ENCODE measurements around the gene ATP1A3.

GRCh38 chr19:41920882-41921576, 73.0 kb downstream of the ATP1A3 start:
- TF ChIP-seq SIN3A (IDR thresholded peaks at IDR 0.05; ENCODE audit: borderline replicate concordance, insufficient read depth, low read length) (no peak), POLR2AphosphoS5 (IDR thresholded peaks at IDR 0.05; ENCODE audit: low read depth, low read length) (no peak), REST (IDR thresholded peaks at IDR 0.05; ENCODE audit: insufficient read depth in 1 of 2, low read depth in 2 of 2, low read length in 2 of 2) (no peak), TAF1 (IDR thresholded peaks at IDR 0.05; ENCODE audit: borderline replicate concordance, insufficient read depth, low read length) (no peak), FOXP2 (optimal IDR thresholded peaks at IDR 0.05; ENCODE audit: borderline replicate concordance, extremely low read depth, extremely low read length, insufficient read depth) (no peak)
